HepG2 (cell line): ENCODE results near the gene GYS2. TPM values are rescaled to one million over a fixed set of nuclear protein-coding genes. Genes with fewer than 3 reads are reported as not detected.

Experiments
- ATAC-seq: fragments of 200-7000 bp; cut with Tn5 transposase; 3 replicates; pipeline ENCODE4 v1.9.1; 2020; ENCODE audit warnings: mild to moderate bottlenecking, moderate library complexity
- BruUV-seq: library from RNA; stranded (reverse); fragments of 400-500 nt; replicated peaks from 2 replicates; lab custom pipeline; 2021; lab: Mats Ljungman, UMichigan
- CTCF ChIA-PET: fragments of 300-600 bp; formaldehyde crosslinking; extraction: SDS; loops from one replicate; lab custom pipeline; 2021; ENCODE audit warnings: low total read pairs, inconsistent platforms, low intra/inter-chr PET ratio; lab: Yijun Ruan, JAX
- POLR2A ChIA-PET: fragments of 350-600 bp; sonication (Branson Sonifier 250); formaldehyde crosslinking; loops from one replicate; lab custom pipeline; 2020; ENCODE audit warnings: antibody characterized with exemption, inconsistent platforms; lab: Yijun Ruan, JAX
- DNase-seq: peaks from one replicate; pipeline ENCODE4 v3.0.0-alpha.2; 2015; ENCODE audit warnings: low spot score
- FAIRE-seq: peaks from 3 replicates; lab custom pipeline; 2011; peaks lifted over from hg19 to GRCh38; lab: Jason Lieb, UNC
- H2AFZ ChIP-seq: one replicate; pipeline ENCODE4 v1.6.1; 2011; ENCODE audit warnings: low read length, inconsistent platforms
- H3K27ac ChIP-seq: fragments of 300-600 bp; 3 replicates; pipeline ENCODE4 v1.8.0; 2011; ENCODE audit warnings: mixed run types, mild to moderate bottlenecking, mixed read lengths, low read length, inconsistent platforms; ENCODE audit not compliant: insufficient read depth; ENCODE audit errors: extremely low read length
- H3K27me3 ChIP-seq, 2 experiments: fragments of 200-600 bp in 1 of 2; 2 replicates in 1 of 2; 3 replicates in 1 of 2; pipeline versions ENCODE4 v1.6.0 to v1.8.0; 2011; ENCODE audit warnings: low read length in 2 of 2, mild to moderate bottlenecking in 2 of 2, moderate library complexity in 2 of 2, inconsistent platforms in 1 of 2; ENCODE audit not compliant: insufficient read depth in 2 of 2, control insufficient read depth in 1 of 2
- H3K36me3 ChIP-seq, 2 experiments: fragments of 200-600 bp in 1 of 2; replicated peaks in 1 of 2; 2 replicates in 1 of 2; 3 replicates in 1 of 2; pipeline versions ENCODE4 v1.5.1 to v1.8.0; 2011; ENCODE audit warnings: low read length in 2 of 2, inconsistent platforms in 1 of 2; ENCODE audit not compliant: insufficient read depth in 2 of 2, control insufficient read depth in 1 of 2
- H3K4me1 ChIP-seq: 2 replicates; pipeline ENCODE4 v1.5.1; 2012; ENCODE audit warnings: low read length, inconsistent platforms; ENCODE audit not compliant: insufficient read depth
- H3K4me2 ChIP-seq: 2 replicates; pipeline ENCODE4 v1.6.0; 2011; ENCODE audit warnings: low read depth, low read length, inconsistent platforms
- H3K4me3 ChIP-seq, 3 experiments: fragments of 200-600 bp in 1 of 3; sonication (generic), shearing (Covaris generic) in 1 of 3; replicated peaks in 1 of 3; 2 replicates each; pipeline ENCODE4 v1.5.1; 2011 to 2016; ENCODE audit warnings: low read length in 3 of 3, inconsistent platforms in 2 of 3, low read depth in 2 of 3, mild to moderate bottlenecking in 2 of 3, control low read depth in 1 of 3, mixed read lengths in 1 of 3; ENCODE audit not compliant: insufficient read depth in 1 of 3
- H3K79me2 ChIP-seq: one replicate; pipeline ENCODE4 v1.6.1; 2011; ENCODE audit warnings: low read length, inconsistent platforms; ENCODE audit not compliant: insufficient read depth
- H3K9ac ChIP-seq: 2 replicates; pipeline ENCODE4 v1.6.0; 2011; ENCODE audit warnings: mild to moderate bottlenecking, low read depth, low read length, inconsistent platforms; ENCODE audit not compliant: insufficient read depth
- H3K9me3 ChIP-seq: 2 replicates; pipeline ENCODE4 v1.5.1; 2012; ENCODE audit warnings: mild to moderate bottlenecking, low read length
- H4K20me1 ChIP-seq: 2 replicates; pipeline ENCODE4 v1.6.0; 2011; ENCODE audit warnings: inconsistent platforms, mild to moderate bottlenecking, low read length, moderate library complexity; ENCODE audit not compliant: insufficient read depth
- CREB1 ChIP-seq, 2 experiments: fragments of 450-650 bp in 1 of 2; IDR thresholded peaks; 2 replicates each; pipeline ENCODE4 v1.6.1; 2016 to 2017; ENCODE audit warnings: control low read depth in 1 of 2, mild to moderate bottlenecking in 1 of 2, missing compliant biosample characterization in 1 of 2, missing genetic modification characterization in 1 of 2
- FOXK1 ChIP-seq: sonication (generic); formaldehyde crosslinking; IDR thresholded peaks from 2 replicates; pipeline ENCODE4 v1.4.0; 2020; ENCODE audit warnings: low read depth, missing genetic modification reagents, borderline replicate concordance
- HES4 ChIP-seq: sonication (generic); formaldehyde crosslinking; IDR thresholded peaks from 2 replicates; pipeline ENCODE4 v1.9.0; 2021; ENCODE audit warnings: mild to moderate bottlenecking, missing genetic modification reagents, borderline replicate concordance
- MAFK ChIP-seq, 2 experiments: IDR thresholded peaks in 1 of 2; conservative IDR thresholded peaks in 1 of 2; 2 replicates each; pipeline ENCODE4 v1.6.1; 2011; ENCODE audit warnings: improper control_type of control experiment in 2 of 2, low read length in 2 of 2
- PITX1 ChIP-seq: sonication (generic); formaldehyde crosslinking; IDR thresholded peaks from 2 replicates; pipeline ENCODE4 v1.5.1; 2020; ENCODE audit warnings: mild to moderate bottlenecking, missing genetic modification reagents
- TAF15 ChIP-seq: fragments of 200-400 bp; formaldehyde crosslinking; IDR thresholded peaks from one replicate; pipeline ENCODE4 v1.6.1; 2018; ENCODE audit warnings: mild to moderate bottlenecking, low read depth, low read length; ENCODE audit not compliant: poor library complexity, severe bottlenecking
- XBP1 ChIP-seq: sonication (generic); formaldehyde crosslinking; IDR thresholded peaks from 2 replicates; pipeline ENCODE4 v1.5.0; 2020; ENCODE audit warnings: missing genetic modification reagents
- YEATS4 ChIP-seq: sonication (generic); formaldehyde crosslinking; IDR thresholded peaks from 2 replicates; pipeline ENCODE4 v1.4.0; 2020; ENCODE audit warnings: missing genetic modification reagents, borderline replicate concordance
- ZBTB38 ChIP-seq: sonication (generic); formaldehyde crosslinking; IDR thresholded peaks from 2 replicates; pipeline ENCODE4 v1.5.1; 2020; ENCODE audit warnings: mild to moderate bottlenecking, missing genetic modification reagents
- ZNF564 ChIP-seq: sonication (generic); formaldehyde crosslinking; IDR thresholded peaks from 2 replicates; pipeline ENCODE4 v1.8.1; 2023; ENCODE audit warnings: mild to moderate bottlenecking, missing genetic modification reagents
- ZNF687 ChIP-seq: sonication (generic); formaldehyde crosslinking; IDR thresholded peaks from 2 replicates; pipeline ENCODE4 v1.5.1; 2020; ENCODE audit warnings: mild to moderate bottlenecking, missing genetic modification reagents, moderate library complexity
- ZNF770 ChIP-seq: sonication (generic); formaldehyde crosslinking; IDR thresholded peaks from 2 replicates; pipeline ENCODE4 v1.5.0; 2020; ENCODE audit warnings: mild to moderate bottlenecking, missing genetic modification reagents
- ZNF784 ChIP-seq: sonication (generic); formaldehyde crosslinking; IDR thresholded peaks from 2 replicates; pipeline ENCODE4 v1.5.1; 2020; ENCODE audit warnings: missing genetic modification reagents, mild to moderate bottlenecking, borderline replicate concordance
- WGBS: methylation state at CpG from one replicate; pipeline ENCODE4 v1.1.6; 2017; ENCODE audit warnings: low lambda C conversion rate; 5-methylcytosine and 5-hydroxymethylcytosine counted together
- in situ Hi-C: cut with HindIII; loops from 2 replicates; pipeline ENCODE4 v1.10.0; 2017; ENCODE audit warnings: low pct_unique_long_range_greater_than_20kb; ENCODE audit not compliant: extremely low pct_ligation_motif_present
- intact Hi-C: fragments of 100-400 bp; cut with micrococcal nuclease; formaldehyde crosslinking; loops from one replicate; pipeline ENCODE4 v1.10.0; 2022; ENCODE audit not compliant: unreplicated experiment
- polyA plus RNA-seq, 8 experiments: library from polyadenylated mRNA; depleted of rRNA in 3 of 8; stranded (reverse) in 7 of 8; unstranded in 1 of 8; fragments of >200 nt; fragmentation: Illumina TruSeq in 4 of 8; extraction: Trizol in 4 of 8; gene quantifications; 2 replicates each; pipeline versions ENCODE4 v1.2.1 to v1.2.3, GENCODE V29; 2011 to 2016; ENCODE audit warnings: low read depth in 4 of 8, missing spikeins in 1 of 8, mixed read lengths in 1 of 8; ENCODE audit not compliant: insufficient read depth in 1 of 8
- total RNA-seq, 5 experiments: library from RNA; depleted of rRNA; stranded (reverse); fragments of >200 nt; fragmentation: Illumina TruSeq; extraction: Trizol; gene quantifications; 2 replicates each; pipeline ENCODE4 v1.2.3, GENCODE V29; 2016; ENCODE audit warnings: low read depth in 1 of 5
- TF ChIP-seq, protein P1 (sequence below): sonication (generic); formaldehyde crosslinking; IDR thresholded peaks from 2 replicates; pipeline ENCODE4 v1.5.0; 2020; ENCODE audit warnings: mild to moderate bottlenecking, missing genetic modification reagents, borderline replicate concordance

Gene GYS2
- total and polyA plus RNA-seq, 2 of the 13 experiments (the other 11 are each of a cell fraction or from before 2014, with no cell fraction given) = not detected

GRCh38 chr12:21651821-21652220 is 47.2 kb upstream of the GYS2 start:
- Histone ChIP-seq H3K4me3 (no peak overlapping the region), H2AFZ (no peak overlapping the region), H3K79me2 (no peaks in the 10 kb centered on the region), H3K36me3 (no peaks in the 10 kb centered on the region), H4K20me1 (no peaks in the 10 kb centered on the region), H3K4me2 (no peak overlapping the region), H3K4me1 (no peaks in the 10 kb centered on the region), H3K27ac (no peak overlapping the region), H3K27me3 (no peaks in the 10 kb centered on the region), H3K9ac (no peak overlapping the region), H3K9me3 (no peaks in the 10 kb centered on the region)
- in situ Hi-C loops = no loop called here
- FAIRE-seq (no peak), DNase-seq (no peak), ATAC-seq (no peak)
- TF ChIP-seq PITX1 (no peak), MAFK (conservative IDR thresholded peaks at IDR 0.05 in 1 of 2, IDR thresholded peaks at IDR 0.05 in 1 of 2; ENCODE audit: low read length in 2 of 2) (no peak), ZNF564 (CRISPR knock-in tag) (no peak), CREB1 (IDR thresholded peaks at IDR 0.05) (no peak), CREB1 (CRISPR knock-in tag; IDR thresholded peaks at IDR 0.05) (no peak), TAF15 (no peak), HES4 (CRISPR knock-in tag) (no peak), YEATS4 (CRISPR knock-in tag) (no peak), ZNF687 (no peak), ZNF784 (no peak), ZBTB38 (no peak), XBP1 (CRISPR knock-in tag) (no peak), ZNF770 (CRISPR knock-in tag) (no peak), FOXK1 (no peak)
- TF ChIP-seq, protein P1, sequence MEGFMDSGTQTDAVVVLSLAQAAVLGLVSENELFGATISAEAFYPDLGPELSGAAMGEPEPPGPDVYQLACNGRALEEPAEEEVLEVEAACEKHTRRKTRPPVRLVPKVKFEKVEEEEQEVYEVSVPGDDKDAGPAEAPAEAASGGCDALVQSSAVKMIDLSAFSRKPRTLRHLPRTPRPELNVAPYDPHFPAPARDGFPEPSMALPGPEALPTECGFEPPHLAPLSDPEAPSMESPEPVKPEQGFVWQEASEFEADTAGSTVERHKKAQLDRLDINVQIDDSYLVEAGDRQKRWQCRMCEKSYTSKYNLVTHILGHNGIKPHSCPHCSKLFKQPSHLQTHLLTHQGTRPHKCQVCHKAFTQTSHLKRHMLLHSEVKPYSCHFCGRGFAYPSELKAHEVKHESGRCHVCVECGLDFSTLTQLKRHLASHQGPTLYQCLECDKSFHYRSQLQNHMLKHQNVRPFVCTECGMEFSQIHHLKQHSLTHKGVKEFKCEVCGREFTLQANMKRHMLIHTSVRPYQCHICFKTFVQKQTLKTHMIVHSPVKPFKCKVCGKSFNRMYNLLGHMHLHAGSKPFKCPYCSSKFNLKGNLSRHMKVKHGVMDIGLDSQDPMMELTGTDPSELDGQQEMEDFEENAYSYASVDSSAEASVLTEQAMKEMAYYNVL = no peak
- CTCF ChIA-PET = no interaction called here
- POLR2A ChIA-PET = no interaction called here
- intact Hi-C loops = loop anchor here (10.0 kb wide), 1 partner anchor 147 kb away; the partner anchor contains the start of genes GOLT1B and RECQL
- 2% methylated on average over 1 of the region's 1 CpG for WGBS
- no TSS peak for BruUV-seq
